ENCODE measurements around the gene HEMK1. TPM values are rescaled to one million over a fixed set of nuclear protein-coding genes. Genes with fewer than 3 reads are reported as not detected.

The HEMK1 gene
- total RNA-seq, 2 experiments from 2014 or later: 49.6 to 50.1 TPM

GRCh38 chr3:50594253-50594785 is 25.0 kb downstream of the HEMK1 start:
- Mint-ChIP-seq H3K27ac (peak overlapping the region; percentile 96), H3K27me3 (no peaks in the 10 kb centered on the region), H3K9me3 (no peaks in the 10 kb centered on the region), H3K4me1 (peaks cover 87% of the 10 kb centered on the region), H3K36me3 (ENCODE audit: low read depth) (peaks cover 31% of the 10 kb centered on the region), H3K4me3 (no peak overlapping the region)
- DNase-seq: no peak
- POLR2A ChIA-PET: interaction anchor here (11.1 to 37.3 kb wide), 2 partner anchors 19 kb away, joined by 877 to 4963 read pairs; partner anchors contain the start of genes C3orf18, CISH, HEMK1 and MAPKAPK3
- CTCF ChIA-PET: interaction anchor here (0.7 to 11.1 kb wide), 4 partner anchors 14 to 46 kb away, joined by 3 to 342 read pairs (median 168); partner anchors contain the start of genes CISH, HEMK1 and MAPKAPK3

DNA sequence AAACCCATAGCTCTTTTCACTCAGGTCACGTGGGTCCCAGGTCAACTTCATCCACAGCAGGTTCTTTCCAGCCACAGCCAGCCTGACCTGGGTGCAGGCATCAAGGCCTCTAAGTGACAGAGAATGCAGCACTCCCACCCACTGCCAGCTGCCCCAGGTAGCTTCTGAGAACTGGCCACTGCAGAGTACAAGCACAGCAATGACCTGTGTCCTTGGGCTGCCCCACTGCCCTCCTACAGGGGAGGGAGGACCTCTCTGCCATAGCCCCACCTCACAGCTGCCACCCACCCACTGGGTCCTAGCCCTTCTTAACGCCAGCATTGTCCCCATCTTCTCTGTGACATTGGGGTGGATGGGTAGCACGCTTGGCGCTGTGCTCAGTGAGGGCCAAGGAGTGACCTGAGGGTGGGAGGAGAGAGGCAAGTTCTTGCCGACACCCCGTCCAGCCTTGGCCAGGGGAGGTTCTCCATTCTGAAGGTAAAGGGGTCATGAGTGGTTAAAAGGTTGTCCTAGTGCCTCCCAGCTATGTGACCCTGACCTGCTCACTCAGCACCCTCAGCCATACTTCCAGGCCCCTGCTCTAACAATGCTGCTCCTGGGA is 29.9 kb downstream of the HEMK1 start:
- Mint-ChIP-seq H3K9me3 (no peaks in the 10 kb centered on the region), H3K36me3 (ENCODE audit: low read depth) (peaks cover 60% of the 10 kb centered on the region), H3K27me3 (no peaks in the 10 kb centered on the region), H3K4me1 (peaks cover 88% of the 10 kb centered on the region), H3K27ac (peak overlapping the region; percentile 99), H3K4me3 (no peak overlapping the region)
- ChIA-PET CTCF (interaction anchor here (0.8 to 3.3 kb wide), 5 partner anchors 10 to 29 kb away, joined by 3 to 24 read pairs (median 11); no protein-coding TSS in a partner anchor), POLR2A (interaction anchor here (15.3 to 34.1 kb wide), 2 partner anchors 17 to 22 kb away, joined by 978 to 4963 read pairs; partner anchors contain the start of genes C3orf18, CISH, HEMK1 and MAPKAPK3)
- DNase-seq: no peak

- peaks cover 60% of the 10 kb centered on the region for H3K36me3 Mint-ChIP-seq (ENCODE audit: low read depth)
- H3K4me3 Mint-ChIP-seq: peak overlapping the region; percentile 71
- peaks cover 88% of the 10 kb centered on the region for H3K4me1 Mint-ChIP-seq
- H3K9me3 Mint-ChIP-seq: no peaks in the 10 kb centered on the region
- no peak for DNase-seq
- POLR2A ChIA-PET: interaction anchor here (14.6 to 34.1 kb wide), 3 partner anchors 16 to 261 kb away, joined by 440 to 4963 read pairs (median 978); partner anchors contain the start of genes C3orf18, CISH, HEMK1 and MAPKAPK3
- H3K27ac Mint-ChIP-seq: peak overlapping the region; percentile 99
- no peaks in the 10 kb centered on the region for H3K27me3 Mint-ChIP-seq
- CTCF ChIA-PET: interaction anchor here (2.7 to 21.3 kb wide), 5 partner anchors 10 to 25 kb away, joined by 11 to 854 read pairs (median 24); partner anchors contain the start of genes C3orf18, CISH and HEMK1
These were observed 30.4 kb downstream of the HEMK1 start for GRCh38 chr3:50599716-50600118.

- H3K36me3 Mint-ChIP-seq (ENCODE audit: low read depth): peaks cover 60% of the 10 kb centered on the region
These were observed 30.9 kb downstream of the HEMK1 start for GRCh38 chr3:50600141-50600753.

GRCh38 chr3:50600841-50601591 is 31.7 kb downstream of the HEMK1 start:
- ChIA-PET POLR2A (interaction anchor here (0.7 to 34.1 kb wide), 9 partner anchors 15 to 1075 kb away, joined by 3 to 4963 read pairs (median 5); partner anchors contain the start of genes C3orf18, CISH, CYB561D2 and HEMK1), CTCF (interaction anchor here (1.3 to 21.3 kb wide), 8 partner anchors 9 to 251 kb away, joined by 4 to 854 read pairs (median 17); partner anchors contain the start of genes C3orf18, CISH, CYB561D2 and HEMK1)
- Mint-ChIP-seq H3K36me3 (ENCODE audit: low read depth) (peaks cover 64% of the 10 kb centered on the region), H3K9me3 (no peaks in the 10 kb centered on the region), H3K27me3 (no peaks in the 10 kb centered on the region), H3K4me1 (peaks cover 88% of the 10 kb centered on the region), H3K27ac (peak overlapping the region; percentile 99), H3K4me3 (peak overlapping the region; percentile 71)
- DNase-seq: peak; percentile 92

More at GRCh38 chr3:50600141-50600753, 30.9 kb downstream of the HEMK1 start:
- H3K9me3 Mint-ChIP-seq: no peaks in the 10 kb centered on the region
- ChIA-PET CTCF (interaction anchor here (1.3 to 21.3 kb wide), 7 partner anchors 10 to 250 kb away, joined by 4 to 854 read pairs (median 17); partner anchors contain the start of genes C3orf18, CISH, CYB561D2 and HEMK1), POLR2A (interaction anchor here (1.1 to 34.1 kb wide), 6 partner anchors 16 to 899 kb away, joined by 4 to 4963 read pairs (median 231); partner anchors contain the start of genes C3orf18, CISH, CYB561D2 and HEMK1)
- H3K27ac Mint-ChIP-seq: peak overlapping the region; percentile 99
- peak; percentile 47 for DNase-seq
- H3K4me3 Mint-ChIP-seq: peak overlapping the region; percentile 71
- H3K4me1 Mint-ChIP-seq: peaks cover 88% of the 10 kb centered on the region
- no peaks in the 10 kb centered on the region for H3K27me3 Mint-ChIP-seq

DNA sequence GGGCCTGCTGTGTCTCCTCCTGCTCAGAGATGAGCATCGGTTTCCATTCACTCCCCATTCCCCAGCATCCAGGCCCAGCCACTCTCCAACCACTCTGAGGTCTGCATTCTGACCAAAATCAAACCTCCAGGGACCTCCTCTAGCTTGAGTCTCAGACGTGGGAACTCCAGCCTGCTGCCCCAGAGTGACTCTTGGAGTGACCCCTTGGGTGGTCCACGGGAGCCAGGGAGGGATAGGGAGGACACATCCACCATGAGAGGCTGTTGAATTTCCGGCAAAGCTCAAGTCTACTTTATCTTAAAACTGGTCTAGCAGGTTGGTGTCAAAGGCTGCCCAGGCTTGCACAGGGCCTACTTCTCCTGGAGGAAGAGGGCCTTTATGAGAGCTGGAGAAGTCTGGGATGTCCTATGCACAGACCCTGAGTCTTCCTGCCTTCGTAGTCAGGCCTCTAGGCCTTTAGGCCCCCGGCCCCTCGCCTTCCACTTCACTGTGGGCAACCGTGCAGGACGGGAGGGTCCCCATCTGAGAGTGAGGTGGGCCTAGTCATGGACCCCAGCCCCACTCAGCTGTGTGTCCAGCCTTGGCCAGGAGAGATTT is 33.4 kb downstream of the HEMK1 start:
- H3K9me3 Mint-ChIP-seq: no peaks in the 10 kb centered on the region
- POLR2A ChIA-PET: interaction anchor here (0.6 to 34.1 kb wide), 7 partner anchors 14 to 783 kb away, joined by 3 to 4963 read pairs (median 22); partner anchors contain the start of genes C3orf18, CISH, HEMK1 and IFRD2
- peak overlapping the region; percentile 71 for H3K4me3 Mint-ChIP-seq
- CTCF ChIA-PET: interaction anchor here (2.5 to 21.3 kb wide), 6 partner anchors 7 to 28 kb away, joined by 14 to 854 read pairs (median 20); partner anchors contain the start of genes C3orf18, CISH, HEMK1 and MAPKAPK3
- peaks cover 80% of the 10 kb centered on the region for H3K36me3 Mint-ChIP-seq (ENCODE audit: low read depth)
- DNase-seq: peak; percentile 39
- H3K4me1 Mint-ChIP-seq: peaks cover 87% of the 10 kb centered on the region
- no peaks in the 10 kb centered on the region for H3K27me3 Mint-ChIP-seq
- H3K27ac Mint-ChIP-seq: peak overlapping the region; percentile 99

GRCh38 chr3:50603261-50604109 is 34.2 kb downstream of the HEMK1 start:
- POLR2A ChIA-PET: interaction anchor here (1.2 to 34.1 kb wide), 4 partner anchors 13 to 264 kb away, joined by 3 to 4963 read pairs (median 709); partner anchors contain the start of genes C3orf18, CISH, HEMK1 and MAPKAPK3
- DNase-seq: no peak
- Mint-ChIP-seq H3K27ac (peak overlapping the region; percentile 99), H3K4me3 (peak overlapping the region; percentile 98), H3K36me3 (ENCODE audit: low read depth) (peaks cover 81% of the 10 kb centered on the region), H3K27me3 (no peaks in the 10 kb centered on the region), H3K9me3 (no peaks in the 10 kb centered on the region), H3K4me1 (peaks cover 79% of the 10 kb centered on the region)
- CTCF ChIA-PET: interaction anchor here (2.5 to 21.3 kb wide), 5 partner anchors 10 to 28 kb away, joined by 7 to 854 read pairs (median 17); partner anchors contain the start of genes C3orf18, HEMK1 and MAPKAPK3

GRCh38 chr3:50604110-50604621 is 34.8 kb downstream of the HEMK1 start:
- DNase-seq: no peak
- Mint-ChIP-seq H3K4me1 (peaks cover 72% of the 10 kb centered on the region), H3K9me3 (no peaks in the 10 kb centered on the region), H3K4me3 (peak overlapping the region; percentile 98), H3K27me3 (no peaks in the 10 kb centered on the region), H3K27ac (peak overlapping the region; percentile 99), H3K36me3 (ENCODE audit: low read depth) (peaks cover 87% of the 10 kb centered on the region)
- ChIA-PET CTCF (interaction anchor here (2.6 to 21.3 kb wide), 3 partner anchors 11 to 29 kb away, joined by 7 to 854 read pairs (median 342); partner anchors contain the start of genes C3orf18 and HEMK1), POLR2A (interaction anchor here (1.2 to 34.1 kb wide), 4 partner anchors 12 to 265 kb away, joined by 3 to 4963 read pairs (median 709); partner anchors contain the start of genes C3orf18, CISH, HEMK1 and MAPKAPK3)

DNA sequence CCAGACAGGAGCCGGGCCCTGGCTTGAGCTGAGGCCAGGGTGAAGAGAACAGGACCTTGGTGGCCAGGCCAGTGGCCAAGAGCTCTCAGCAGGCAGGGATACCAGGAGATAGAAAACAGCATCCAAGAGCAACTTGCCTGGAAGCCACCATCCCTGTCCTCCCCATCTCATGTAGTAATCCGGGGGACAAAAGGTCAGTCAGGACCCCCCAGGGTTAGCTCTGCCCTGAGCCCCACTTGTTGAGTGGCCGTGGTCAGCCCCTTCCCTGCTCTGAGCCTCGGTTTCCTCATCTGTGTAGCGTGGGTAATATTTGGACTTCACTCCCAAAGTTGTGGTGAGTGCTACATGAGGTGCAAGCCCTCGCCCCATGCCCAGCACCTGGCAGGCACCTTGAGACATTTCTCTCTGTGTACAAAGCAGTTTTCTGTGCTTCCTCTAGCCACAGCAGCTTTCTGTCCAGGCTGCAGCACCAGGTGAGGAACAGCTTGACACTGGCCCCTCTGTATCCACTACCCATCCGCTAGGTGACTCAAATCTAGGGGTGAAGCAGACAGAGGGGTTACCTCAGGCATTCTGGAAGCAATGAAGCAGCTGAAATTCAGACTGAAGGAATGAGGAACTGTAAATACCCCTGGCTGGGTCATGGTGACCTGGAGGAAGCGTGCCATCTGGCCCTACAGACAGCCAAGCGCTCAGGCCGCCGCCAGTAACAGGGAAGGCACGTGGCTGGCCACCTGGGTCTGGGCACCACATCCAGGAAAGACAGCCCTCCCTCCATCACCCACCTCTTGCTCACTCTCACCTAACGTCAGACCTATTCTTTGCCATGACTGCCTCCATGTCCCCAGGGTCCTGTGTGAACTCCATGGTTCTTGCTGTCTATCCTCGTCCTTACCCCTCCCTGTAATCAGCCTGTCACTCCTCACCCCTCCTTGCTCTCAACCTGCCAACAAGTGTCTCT is 35.6 kb downstream of the HEMK1 start:
- ChIA-PET POLR2A (interaction anchor here (1.2 to 34.1 kb wide), 4 partner anchors 11 to 266 kb away, joined by 3 to 4963 read pairs (median 709); partner anchors contain the start of genes C3orf18, CISH, HEMK1 and MAPKAPK3), CTCF (interaction anchor here (1.7 to 21.3 kb wide), 4 partner anchors 10 to 30 kb away, joined by 5 to 854 read pairs (median 174); partner anchors contain the start of genes C3orf18 and HEMK1)
- Mint-ChIP-seq H3K4me1 (peaks cover 65% of the 10 kb centered on the region), H3K27ac (peak overlapping the region; percentile 99), H3K36me3 (ENCODE audit: low read depth) (peaks cover 90% of the 10 kb centered on the region), H3K27me3 (no peaks in the 10 kb centered on the region), H3K4me3 (peak overlapping the region; percentile 98), H3K9me3 (no peaks in the 10 kb centered on the region)
- DNase-seq: no peak
